Pancreas (tissue), 10 donors: ENCODE measurements around the gene HEG1. TPM values are rescaled to one million over a fixed set of nuclear protein-coding genes. Genes with fewer than 3 reads are reported as not detected.

Experiments used
- ATAC-seq, 4 donors: fragments of 200-7000 bp; cut with Tn5 transposase; one replicate each; pipeline versions ENCODE4 v1.8.0 to v1.9.1; 2020; ENCODE audit warnings: mild to moderate bottlenecking in 4 of 4, moderate library complexity in 4 of 4
- DNase-seq, 6 donors: peaks; one replicate each; pipeline ENCODE4 v3.0.0-alpha.2; 2020
- FAIRE-seq: peaks from 2 replicates; lab custom pipeline; 2012; peaks lifted over from hg19 to GRCh38; lab: Jason Lieb, UNC
- H3K27ac ChIP-seq, 4 donors: fragments of 200-600 bp; sonication (generic); 1 replicate in 3 of 4; 2 replicates in 1 of 4; pipeline versions ENCODE4 v1.5.0 to v1.8.0; 2020
- H3K27me3 ChIP-seq, 4 donors: fragments of 200-600 bp; one replicate each; pipeline ENCODE4 v1.8.0; 2021
- H3K36me3 ChIP-seq, 3 donors: fragments of 200-600 bp; sonication (generic) in 1 of 3; one replicate each; pipeline versions ENCODE4 v1.5.0 to v1.8.0; 2020 to 2021
- H3K4me1 ChIP-seq, 3 donors: fragments of 200-600 bp; one replicate each; pipeline ENCODE4 v1.8.0; 2021
- H3K4me3 ChIP-seq, 4 donors: fragments of 200-600 bp; sonication (generic) in 2 of 4; one replicate each; pipeline versions ENCODE4 v1.5.0 to v1.8.0; 2020 to 2021
- H3K9me3 ChIP-seq, 4 donors: fragments of 200-600 bp; one replicate each; pipeline ENCODE4 v1.8.0; 2021
- CTCF ChIP-seq, 4 donors: fragments of 200-600 bp; sonication (generic) in 3 of 4; IDR thresholded peaks; one replicate each; pipeline versions ENCODE4 v1.5.0 to v1.8.0; 2021; ENCODE audit warnings: antibody characterized with exemption in 4 of 4
- WGBS, 2 donors: extraction: QIAGEN DNeasy Blood & Tissue Kit; methylation state at CpG; one replicate each; pipeline ENCODE4 v1.1.7; 2013; 5-methylcytosine and 5-hydroxymethylcytosine counted together
- intact Hi-C, 3 donors: fragments of 100-400 bp; cut with DNase I; formaldehyde crosslinking; loops; one replicate each; pipeline versions ENCODE4 v1.11.1 to v1.14.2; 2022
- polyA plus RNA-seq, 2 donors: library from polyadenylated mRNA; stranded (reverse); fragments of 200-250 nt; gene quantifications; one replicate each; pipeline ENCODE4 v1.2.3, GENCODE V29; 2013
- total RNA-seq, 6 donors: library from RNA; stranded (reverse); fragmentation: NEBNext Ultra II Directional in 4 of 6; extraction: Animal tissue kit (Norgen Biotek cat#: 25700) in 4 of 6; gene quantifications; one replicate each; pipeline versions ENCODE4 v1.2.1 to v1.2.4, GENCODE V29; 2021 to 2023
- donor health status: healthy with polysubstance abuse.
- donor health status: DM: no; HTN: no; CAD: no; lungs with moderate emphysema.
- donor health status: DM: no; HTN: no; CAD: no.
- donor health status: control.
- donor health status: control.
- donor health status: Bipolar disorder and iron deficiency.
- donor health status: DM: yes; HTN: yes; CAD: no.
- donor health status: DM: no; HTN: no; CAD: no.
- donor health status: DM: no; HTN: no; CAD: no.
- donor health status: DM: yes; HTN: yes; CAD: no.

HEG1 gene
- total and polyA plus RNA-seq, 8 donors: 9.6 to 36.6 (median 20.9) TPM

GRCh38 chr3:125050488-125051090 lies 5.2 kb downstream of the HEG1 start:
- no peaks in the 10 kb centered on the region for H3K27me3 ChIP-seq
- no peak overlapping the region for H3K27ac ChIP-seq
- DNase-seq: no peak
- TF ChIP-seq CTCF (IDR thresholded peaks at IDR 0.05): no peak
- H3K4me1 ChIP-seq: peaks cover 0 to 12% (median 0%) of the 10 kb centered on the region in 3 donors
- ATAC-seq: no peak
- no peaks in the 10 kb centered on the region for H3K36me3 ChIP-seq
- 71 to 79% methylated on average over 6 of the region's 6 CpGs for WGBS, 2 donors
- no peaks in the 10 kb centered on the region for H3K9me3 ChIP-seq
- H3K4me3 ChIP-seq: no peak overlapping the region
- intact Hi-C loops: no loop called here
- FAIRE-seq: no peak

GRCh38 chr3:125048282-125048681 lies 7.5 kb downstream of the HEG1 start:
- H3K4me1 ChIP-seq: peaks cover 0 to 13% (median 0%) of the 10 kb centered on the region in 3 donors
- WGBS, 2 donors: 77 to 81% methylated on average over 3 of the region's 3 CpGs
- H3K27ac ChIP-seq: no peak overlapping the region
- H3K9me3 ChIP-seq: no peaks in the 10 kb centered on the region
- DNase-seq (no peak), ATAC-seq (no peak), FAIRE-seq (no peak)
- H3K27me3 ChIP-seq: no peaks in the 10 kb centered on the region
- H3K36me3 ChIP-seq: no peaks in the 10 kb centered on the region
- intact Hi-C loops: no loop called here
- TF ChIP-seq CTCF (IDR thresholded peaks at IDR 0.05): no peak
- H3K4me3 ChIP-seq: no peak overlapping the region

GRCh38 chr3:125045965-125046364 lies 9.8 kb downstream of the HEG1 start:
- Histone ChIP-seq H3K4me3 (no peak overlapping the region), H3K27ac (no peak overlapping the region), H3K4me1 (peaks cover 0 to 3% (median 0%) of the 10 kb centered on the region in 3 donors), H3K9me3 (no peaks in the 10 kb centered on the region), H3K36me3 (no peaks in the 10 kb centered on the region), H3K27me3 (no peaks in the 10 kb centered on the region)
- ATAC-seq: peak in 1 of 4 donors; percentile 24
- WGBS, 2 donors: 55 to 66% methylated on average over 2 of the region's 2 CpGs
- intact Hi-C loops: no loop called here
- no peak for FAIRE-seq
- DNase-seq: no peak
- TF ChIP-seq CTCF (IDR thresholded peaks at IDR 0.05): no peak

- Histone ChIP-seq H3K27me3 (no peaks in the 10 kb centered on the region), H3K4me3 (no peak overlapping the region), H3K4me1 (peaks cover 0 to 3% (median 0%) of the 10 kb centered on the region in 3 donors), H3K36me3 (no peaks in the 10 kb centered on the region), H3K9me3 (no peaks in the 10 kb centered on the region), H3K27ac (no peak overlapping the region)
- intact Hi-C loops: no loop called here
- ATAC-seq: no peak
- no peak for DNase-seq
- 67 to 70% methylated on average over 5 of the region's 5 CpGs for WGBS, 2 donors
- TF ChIP-seq CTCF (IDR thresholded peaks at IDR 0.05): no peak
- no peak for FAIRE-seq
Measured at GRCh38 chr3:125045194-125045593, 10.6 kb downstream of the HEG1 start.

- 50 to 60% methylated on average over 20 of the region's 20 CpGs for WGBS, 2 donors
- FAIRE-seq: no peak
- Histone ChIP-seq H3K27me3 (no peaks in the 10 kb centered on the region), H3K9me3 (no peaks in the 10 kb centered on the region), H3K4me3 (no peak overlapping the region), H3K27ac (peak overlapping the region; percentile 11 to 75 (median 56)), H3K36me3 (no peaks in the 10 kb centered on the region), H3K4me1 (peaks cover 0 to 4% (median 3%) of the 10 kb centered on the region in 3 donors)
- TF ChIP-seq CTCF (IDR thresholded peaks at IDR 0.05): no peak
- intact Hi-C loops: no loop called here
- peak; percentile 57 to 73 (median 65) for ATAC-seq
- no peak for DNase-seq
Measured at GRCh38 chr3:125043599-125044151, 12.1 kb downstream of the HEG1 start.
